IMR-90 (cell line): Measurements from ENCODE around the gene FSTL5.

Source experiments
- POLR2A ChIP-seq: IDR thresholded peaks from 2 replicates; pipeline ENCODE4 v1.6.1; 2012; ENCODE audit warnings: mild to moderate bottlenecking, low read depth, low read length
- SMC3 ChIP-seq: fragments of 150-350 bp; IDR thresholded peaks from 2 replicates; pipeline ENCODE4 v1.6.1; 2016; ENCODE audit warnings: low read depth, mild to moderate bottlenecking, antibody characterized with exemption, low read length, moderate library complexity
- TF ChIP-seq, protein P1 (sequence below): conservative IDR thresholded peaks from 2 replicates; pipeline ENCODE4 v1.5.1; 2012; ENCODE audit warnings: mild to moderate bottlenecking, low read depth, low read length, improper control_type of control experiment

DNA sequence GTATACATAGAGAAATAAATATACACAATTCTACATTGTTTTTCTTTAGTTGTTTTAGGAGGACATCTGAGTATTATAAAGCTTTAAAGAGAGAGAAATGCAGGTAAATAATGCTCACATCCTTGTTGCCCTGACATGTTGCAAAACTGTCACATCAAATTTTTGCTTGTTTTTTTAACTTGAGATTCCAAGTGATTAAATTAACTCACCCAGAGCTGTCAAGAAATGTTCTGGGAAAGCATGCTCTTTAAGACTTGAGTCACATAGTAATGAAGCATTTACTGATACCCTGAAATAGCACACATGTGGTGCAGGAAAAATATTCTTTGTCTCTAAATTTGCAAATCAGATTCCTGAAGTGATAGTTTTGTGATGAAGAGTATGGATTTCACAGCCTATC lies 665.6 kb downstream of the FSTL5 start:
- TF ChIP-seq, protein P1, sequence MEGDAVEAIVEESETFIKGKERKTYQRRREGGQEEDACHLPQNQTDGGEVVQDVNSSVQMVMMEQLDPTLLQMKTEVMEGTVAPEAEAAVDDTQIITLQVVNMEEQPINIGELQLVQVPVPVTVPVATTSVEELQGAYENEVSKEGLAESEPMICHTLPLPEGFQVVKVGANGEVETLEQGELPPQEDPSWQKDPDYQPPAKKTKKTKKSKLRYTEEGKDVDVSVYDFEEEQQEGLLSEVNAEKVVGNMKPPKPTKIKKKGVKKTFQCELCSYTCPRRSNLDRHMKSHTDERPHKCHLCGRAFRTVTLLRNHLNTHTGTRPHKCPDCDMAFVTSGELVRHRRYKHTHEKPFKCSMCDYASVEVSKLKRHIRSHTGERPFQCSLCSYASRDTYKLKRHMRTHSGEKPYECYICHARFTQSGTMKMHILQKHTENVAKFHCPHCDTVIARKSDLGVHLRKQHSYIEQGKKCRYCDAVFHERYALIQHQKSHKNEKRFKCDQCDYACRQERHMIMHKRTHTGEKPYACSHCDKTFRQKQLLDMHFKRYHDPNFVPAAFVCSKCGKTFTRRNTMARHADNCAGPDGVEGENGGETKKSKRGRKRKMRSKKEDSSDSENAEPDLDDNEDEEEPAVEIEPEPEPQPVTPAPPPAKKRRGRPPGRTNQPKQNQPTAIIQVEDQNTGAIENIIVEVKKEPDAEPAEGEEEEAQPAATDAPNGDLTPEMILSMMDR = no peak
- no peak for TF ChIP-seq POLR2A
- TF ChIP-seq SMC3 = no peak
